ENCODE results near the gene AP3S2. TPM values are rescaled to one million over a fixed set of nuclear protein-coding genes. Genes with fewer than 3 reads are reported as not detected.

Gene AP3S2
- total RNA-seq, 1 experiment from 2014 or later = 35.7 TPM

DNA sequence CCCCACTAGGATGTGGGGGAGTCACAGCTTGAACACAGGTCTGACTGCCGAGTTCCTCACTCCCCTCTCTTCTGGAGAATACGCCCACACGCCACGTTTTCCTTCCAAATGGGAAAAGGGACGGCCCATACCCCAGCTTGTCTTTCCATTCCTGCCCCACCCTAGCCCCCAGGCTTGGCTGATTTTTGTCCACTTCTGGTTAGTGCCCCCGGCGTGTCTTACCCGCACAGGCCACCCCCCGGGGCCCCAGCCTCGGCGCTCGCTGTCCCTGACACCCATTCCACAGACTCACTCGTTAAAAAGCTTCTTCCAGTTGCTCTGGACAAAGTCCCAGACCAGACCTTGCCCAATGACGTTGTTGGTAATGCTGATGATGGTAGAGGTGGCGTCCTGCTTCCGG, 103.1 kb downstream of the AP3S2 start:
- no peak for DNase-seq (ENCODE audit: low spot score)
- ChIA-PET POLR2A (no interaction called here), CTCF (interaction anchor here (1.1 to 1.5 kb wide), 2 partner anchors 30 to 84 kb away, joined by 6 to 10 read pairs; no protein-coding TSS in a partner anchor)
- no peaks in the 10 kb centered on the region for H3K4me1 Mint-ChIP-seq
- peaks cover 10% of the 10 kb centered on the region for H3K9me3 Mint-ChIP-seq
- H3K27me3 Mint-ChIP-seq (ENCODE audit: low read depth) = no peaks in the 10 kb centered on the region; the same call in 1 of the 2 replicates
- H3K36me3 Mint-ChIP-seq = peaks cover 8% of the 10 kb centered on the region
- H3K27ac Mint-ChIP-seq = no peak overlapping the region
- no peak for ATAC-seq
- TF ChIP-seq ESRRA (CRISPR knock-in tag; IDR thresholded peaks at IDR 0.05; ENCODE audit: borderline replicate concordance) (no peak), NFATC4 (CRISPR knock-in tag; IDR thresholded peaks at IDR 0.05) (no peak), TEAD1 (CRISPR knock-in tag; IDR thresholded peaks at IDR 0.05) (no peak), OVOL2 (CRISPR knock-in tag; IDR thresholded peaks at IDR 0.05; ENCODE audit: borderline replicate concordance) (no peak), NR3C1 (CRISPR knock-in tag; conservative IDR thresholded peaks at IDR 0.05; ENCODE audit: low read depth) (no peak), CREM (CRISPR knock-in tag; IDR thresholded peaks at IDR 0.05) (no peak), IRF2 (CRISPR knock-in tag; IDR thresholded peaks at IDR 0.05; ENCODE audit: borderline replicate concordance, low read depth) (no peak), SP1 (CRISPR knock-in tag; conservative IDR thresholded peaks at IDR 0.05) (no peak), ZBTB21 (CRISPR knock-in tag; IDR thresholded peaks at IDR 0.05; ENCODE audit: borderline replicate concordance) (no peak), NR2C2 (CRISPR knock-in tag; IDR thresholded peaks at IDR 0.05) (no peak), FOXJ3 (CRISPR knock-in tag; IDR thresholded peaks at IDR 0.05; ENCODE audit: borderline replicate concordance) (no peak), GABPB1 (CRISPR knock-in tag; IDR thresholded peaks at IDR 0.05) (no peak)
- TF ChIP-seq, protein P1, sequence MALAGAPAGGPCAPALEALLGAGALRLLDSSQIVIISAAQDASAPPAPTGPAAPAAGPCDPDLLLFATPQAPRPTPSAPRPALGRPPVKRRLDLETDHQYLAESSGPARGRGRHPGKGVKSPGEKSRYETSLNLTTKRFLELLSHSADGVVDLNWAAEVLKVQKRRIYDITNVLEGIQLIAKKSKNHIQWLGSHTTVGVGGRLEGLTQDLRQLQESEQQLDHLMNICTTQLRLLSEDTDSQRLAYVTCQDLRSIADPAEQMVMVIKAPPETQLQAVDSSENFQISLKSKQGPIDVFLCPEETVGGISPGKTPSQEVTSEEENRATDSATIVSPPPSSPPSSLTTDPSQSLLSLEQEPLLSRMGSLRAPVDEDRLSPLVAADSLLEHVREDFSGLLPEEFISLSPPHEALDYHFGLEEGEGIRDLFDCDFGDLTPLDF (CRISPR knock-in tag; IDR thresholded peaks at IDR 0.05) = no peak
- TF ChIP-seq, protein P2, sequence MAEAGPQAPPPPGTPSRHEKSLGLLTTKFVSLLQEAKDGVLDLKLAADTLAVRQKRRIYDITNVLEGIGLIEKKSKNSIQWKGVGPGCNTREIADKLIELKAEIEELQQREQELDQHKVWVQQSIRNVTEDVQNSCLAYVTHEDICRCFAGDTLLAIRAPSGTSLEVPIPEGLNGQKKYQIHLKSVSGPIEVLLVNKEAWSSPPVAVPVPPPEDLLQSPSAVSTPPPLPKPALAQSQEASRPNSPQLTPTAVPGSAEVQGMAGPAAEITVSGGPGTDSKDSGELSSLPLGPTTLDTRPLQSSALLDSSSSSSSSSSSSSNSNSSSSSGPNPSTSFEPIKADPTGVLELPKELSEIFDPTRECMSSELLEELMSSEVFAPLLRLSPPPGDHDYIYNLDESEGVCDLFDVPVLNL (CRISPR knock-in tag; IDR thresholded peaks at IDR 0.05; ENCODE audit: borderline replicate concordance, low read depth) = no peak
- TF ChIP-seq, protein P3, sequence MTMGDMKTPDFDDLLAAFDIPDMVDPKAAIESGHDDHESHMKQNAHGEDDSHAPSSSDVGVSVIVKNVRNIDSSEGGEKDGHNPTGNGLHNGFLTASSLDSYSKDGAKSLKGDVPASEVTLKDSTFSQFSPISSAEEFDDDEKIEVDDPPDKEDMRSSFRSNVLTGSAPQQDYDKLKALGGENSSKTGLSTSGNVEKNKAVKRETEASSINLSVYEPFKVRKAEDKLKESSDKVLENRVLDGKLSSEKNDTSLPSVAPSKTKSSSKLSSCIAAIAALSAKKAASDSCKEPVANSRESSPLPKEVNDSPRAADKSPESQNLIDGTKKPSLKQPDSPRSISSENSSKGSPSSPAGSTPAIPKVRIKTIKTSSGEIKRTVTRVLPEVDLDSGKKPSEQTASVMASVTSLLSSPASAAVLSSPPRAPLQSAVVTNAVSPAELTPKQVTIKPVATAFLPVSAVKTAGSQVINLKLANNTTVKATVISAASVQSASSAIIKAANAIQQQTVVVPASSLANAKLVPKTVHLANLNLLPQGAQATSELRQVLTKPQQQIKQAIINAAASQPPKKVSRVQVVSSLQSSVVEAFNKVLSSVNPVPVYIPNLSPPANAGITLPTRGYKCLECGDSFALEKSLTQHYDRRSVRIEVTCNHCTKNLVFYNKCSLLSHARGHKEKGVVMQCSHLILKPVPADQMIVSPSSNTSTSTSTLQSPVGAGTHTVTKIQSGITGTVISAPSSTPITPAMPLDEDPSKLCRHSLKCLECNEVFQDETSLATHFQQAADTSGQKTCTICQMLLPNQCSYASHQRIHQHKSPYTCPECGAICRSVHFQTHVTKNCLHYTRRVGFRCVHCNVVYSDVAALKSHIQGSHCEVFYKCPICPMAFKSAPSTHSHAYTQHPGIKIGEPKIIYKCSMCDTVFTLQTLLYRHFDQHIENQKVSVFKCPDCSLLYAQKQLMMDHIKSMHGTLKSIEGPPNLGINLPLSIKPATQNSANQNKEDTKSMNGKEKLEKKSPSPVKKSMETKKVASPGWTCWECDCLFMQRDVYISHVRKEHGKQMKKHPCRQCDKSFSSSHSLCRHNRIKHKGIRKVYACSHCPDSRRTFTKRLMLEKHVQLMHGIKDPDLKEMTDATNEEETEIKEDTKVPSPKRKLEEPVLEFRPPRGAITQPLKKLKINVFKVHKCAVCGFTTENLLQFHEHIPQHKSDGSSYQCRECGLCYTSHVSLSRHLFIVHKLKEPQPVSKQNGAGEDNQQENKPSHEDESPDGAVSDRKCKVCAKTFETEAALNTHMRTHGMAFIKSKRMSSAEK (CRISPR knock-in tag; IDR thresholded peaks at IDR 0.05; ENCODE audit: borderline replicate concordance) = no peak
- TF ChIP-seq, protein P4, sequence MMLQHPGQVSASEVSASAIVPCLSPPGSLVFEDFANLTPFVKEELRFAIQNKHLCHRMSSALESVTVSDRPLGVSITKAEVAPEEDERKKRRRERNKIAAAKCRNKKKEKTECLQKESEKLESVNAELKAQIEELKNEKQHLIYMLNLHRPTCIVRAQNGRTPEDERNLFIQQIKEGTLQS (CRISPR knock-in tag; conservative IDR thresholded peaks at IDR 0.05) = no peak
- no peak overlapping the region for H3K4me3 Mint-ChIP-seq

DNA sequence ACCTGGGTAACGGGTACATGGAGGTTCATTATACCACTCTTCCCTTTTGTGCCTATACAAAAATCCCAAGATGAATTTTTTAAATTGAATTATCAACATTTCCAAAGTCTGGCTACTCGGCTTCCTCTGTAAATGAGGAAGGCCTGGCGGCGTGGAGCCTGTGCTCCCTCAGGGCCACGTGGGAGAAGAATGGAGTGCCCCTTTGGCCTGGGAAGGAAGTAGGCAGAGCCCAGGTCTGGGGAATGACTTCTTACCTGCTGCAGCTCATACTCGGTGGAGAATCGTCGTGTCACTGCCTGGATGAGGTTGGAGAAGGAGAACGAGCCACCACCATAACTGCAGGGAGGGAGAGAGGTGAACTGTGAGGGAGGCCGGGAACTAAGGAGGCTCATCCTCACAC, 103.6 kb downstream of the AP3S2 start:
- H3K9me3 Mint-ChIP-seq = peaks cover 10% of the 10 kb centered on the region
- no peak overlapping the region for H3K4me3 Mint-ChIP-seq
- ChIA-PET POLR2A (no interaction called here), CTCF (interaction anchor here (1.1 to 1.5 kb wide), 2 partner anchors 30 to 85 kb away, joined by 6 to 10 read pairs; no protein-coding TSS in a partner anchor)
- peaks cover 8% of the 10 kb centered on the region for H3K36me3 Mint-ChIP-seq
- H3K27ac Mint-ChIP-seq = no peak overlapping the region
- no peaks in the 10 kb centered on the region for H3K4me1 Mint-ChIP-seq
- DNase-seq (ENCODE audit: low spot score) = no peak
- H3K27me3 Mint-ChIP-seq (ENCODE audit: low read depth) = no peaks in the 10 kb centered on the region; the same call in 1 of the 2 replicates
- no peak for TF ChIP-seq JAZF1 (CRISPR knock-in tag; IDR thresholded peaks at IDR 0.05)
- TF ChIP-seq EMX1 (CRISPR knock-in tag; IDR thresholded peaks at IDR 0.05) = no peak
- TF ChIP-seq, protein P5, sequence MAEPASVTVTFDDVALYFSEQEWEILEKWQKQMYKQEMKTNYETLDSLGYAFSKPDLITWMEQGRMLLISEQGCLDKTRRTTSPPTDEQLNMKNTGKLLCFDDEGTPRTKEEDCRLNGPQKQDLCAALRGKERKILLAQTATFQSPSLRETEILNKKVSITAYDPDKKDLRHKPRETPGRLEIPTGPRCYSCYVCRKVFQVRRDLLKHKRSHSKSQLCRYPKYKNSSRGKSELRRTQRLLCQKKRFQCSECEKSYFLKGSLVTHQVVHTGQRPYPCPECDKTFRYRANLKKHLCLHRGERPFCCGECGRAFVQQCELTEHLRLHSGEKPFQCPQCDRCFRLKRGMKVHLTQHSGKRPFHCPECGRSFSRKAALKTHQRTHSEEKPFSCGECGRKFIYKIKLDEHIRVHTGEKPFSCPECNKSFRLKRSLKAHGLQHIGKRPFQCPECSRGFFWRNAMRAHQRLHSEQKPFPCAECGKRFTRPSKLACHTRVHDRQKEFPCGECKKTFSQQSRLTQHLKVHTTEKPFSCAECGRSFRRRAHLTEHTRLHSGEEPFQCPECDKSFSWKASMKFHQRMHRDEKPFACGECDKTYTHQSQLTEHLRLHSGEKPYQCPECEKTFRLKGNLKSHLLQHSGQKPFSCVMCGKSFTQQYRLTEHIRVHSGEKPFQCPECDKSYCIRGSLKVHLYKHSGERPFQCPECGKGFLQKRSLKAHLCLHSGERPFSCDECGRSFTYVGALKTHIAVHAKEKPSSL (CRISPR knock-in tag; conservative IDR thresholded peaks at IDR 0.05) = no peak
- no peak for TF ChIP-seq ZNF121 (CRISPR knock-in tag; IDR thresholded peaks at IDR 0.05)
- no peak for TF ChIP-seq GRHL2 (CRISPR knock-in tag; IDR thresholded peaks at IDR 0.05; ENCODE audit: insufficient replicate concordance, severe bottlenecking)
- TF ChIP-seq, protein P6, sequence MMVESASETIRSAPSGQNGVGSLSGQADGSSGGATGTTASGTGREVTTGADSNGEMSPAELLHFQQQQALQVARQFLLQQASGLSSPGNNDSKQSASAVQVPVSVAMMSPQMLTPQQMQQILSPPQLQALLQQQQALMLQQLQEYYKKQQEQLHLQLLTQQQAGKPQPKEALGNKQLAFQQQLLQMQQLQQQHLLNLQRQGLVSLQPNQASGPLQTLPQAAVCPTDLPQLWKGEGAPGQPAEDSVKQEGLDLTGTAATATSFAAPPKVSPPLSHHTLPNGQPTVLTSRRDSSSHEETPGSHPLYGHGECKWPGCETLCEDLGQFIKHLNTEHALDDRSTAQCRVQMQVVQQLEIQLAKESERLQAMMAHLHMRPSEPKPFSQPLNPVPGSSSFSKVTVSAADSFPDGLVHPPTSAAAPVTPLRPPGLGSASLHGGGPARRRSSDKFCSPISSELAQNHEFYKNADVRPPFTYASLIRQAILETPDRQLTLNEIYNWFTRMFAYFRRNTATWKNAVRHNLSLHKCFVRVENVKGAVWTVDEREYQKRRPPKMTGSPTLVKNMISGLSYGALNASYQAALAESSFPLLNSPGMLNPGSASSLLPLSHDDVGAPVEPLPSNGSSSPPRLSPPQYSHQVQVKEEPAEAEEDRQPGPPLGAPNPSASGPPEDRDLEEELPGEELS (CRISPR knock-in tag; IDR thresholded peaks at IDR 0.05) = no peak
- no peak for TF ChIP-seq ZNF416 (CRISPR knock-in tag; IDR thresholded peaks at IDR 0.05)
- no peak for TF ChIP-seq HMGA2 (CRISPR knock-in tag; IDR thresholded peaks at IDR 0.05)
- TF ChIP-seq PRRX2 (CRISPR knock-in tag; IDR thresholded peaks at IDR 0.05) = no peak
- TF ChIP-seq ETV6 (CRISPR knock-in tag; IDR thresholded peaks at IDR 0.05) = no peak
- no peak for TF ChIP-seq GABPB1 (CRISPR knock-in tag; IDR thresholded peaks at IDR 0.05)
- no peak for ATAC-seq
